Osteoblast (primary cell): ENCODE measurements around the gene UBE2Z. TPM values are rescaled to one million over a fixed set of nuclear protein-coding genes. Genes with fewer than 3 reads are reported as not detected.

Source experiments
- DNase-seq: peaks from one replicate; pipeline ENCODE4 v3.0.0; 2011; ENCODE audit warnings: low spot score, mixed read lengths; ENCODE audit not compliant: insufficient read length; ENCODE audit errors: missing footprints
- H2AFZ ChIP-seq: 2 replicates; pipeline ENCODE4 v1.6.0; 2011; ENCODE audit warnings: mild to moderate bottlenecking, low read length
- H3K27ac ChIP-seq: 2 replicates; pipeline ENCODE4 v1.5.1; 2011; ENCODE audit warnings: mild to moderate bottlenecking, low read depth, low read length, moderate library complexity
- H3K27me3 ChIP-seq: 2 replicates; pipeline ENCODE4 v1.6.0; 2012; ENCODE audit warnings: mild to moderate bottlenecking, control low read depth, inconsistent platforms, low read length, moderate library complexity; ENCODE audit not compliant: insufficient read depth
- H3K36me3 ChIP-seq: 2 replicates; pipeline ENCODE4 v1.5.1; 2011; ENCODE audit warnings: mild to moderate bottlenecking, low read length, control low read depth, moderate library complexity; ENCODE audit not compliant: insufficient read depth
- H3K4me1 ChIP-seq: 2 replicates; pipeline ENCODE4 v1.5.1; 2011; ENCODE audit warnings: mild to moderate bottlenecking, low read length, control low read depth, moderate library complexity; ENCODE audit not compliant: insufficient read depth
- H3K4me2 ChIP-seq: 2 replicates; pipeline ENCODE4 v1.6.0; 2011; ENCODE audit warnings: mild to moderate bottlenecking, low read length; ENCODE audit not compliant: insufficient read depth
- H3K4me3 ChIP-seq: fragments of 200-600 bp; sonication (generic); 3 replicates; pipeline ENCODE4 v1.5.1; 2012; ENCODE audit warnings: mild to moderate bottlenecking, low read length, inconsistent platforms; ENCODE audit not compliant: insufficient read depth
- H3K79me2 ChIP-seq: 2 replicates; pipeline ENCODE4 v1.6.0; 2012; ENCODE audit warnings: mild to moderate bottlenecking, low read length, control low read depth, inconsistent platforms; ENCODE audit not compliant: insufficient read depth
- H3K9me3 ChIP-seq: 2 replicates; pipeline ENCODE4 v1.5.1; 2011; ENCODE audit warnings: low read depth, low read length, control low read depth
- H4K20me1 ChIP-seq: 2 replicates; pipeline ENCODE4 v1.6.0; 2012; ENCODE audit warnings: mild to moderate bottlenecking, low read length, control low read depth; ENCODE audit not compliant: insufficient read depth
- CTCF ChIP-seq: IDR thresholded peaks from 2 replicates; pipeline ENCODE4 v1.5.1; 2011; ENCODE audit warnings: mild to moderate bottlenecking, low read depth, low read length, moderate library complexity; ENCODE audit errors: extremely low read depth
- total RNA-seq: library from RNA; depleted of rRNA; stranded (reverse); fragments of >200 nt; gene quantifications from 2 replicates; pipeline ENCODE4 v1.2.3, GENCODE V29; 2012

Gene UBE2Z
- total RNA-seq, 1 donor: 98.8 TPM

GRCh38 chr17:48925991-48926342 is 17.8 kb downstream of the UBE2Z start:
- no peaks in the 10 kb centered on the region for H3K9me3 ChIP-seq
- no peaks in the 10 kb centered on the region for H3K27me3 ChIP-seq
- H2AFZ ChIP-seq: no peak overlapping the region
- TF ChIP-seq CTCF: no peak
- peaks cover 94% of the 10 kb centered on the region for H3K36me3 ChIP-seq
- peaks cover 17% of the 10 kb centered on the region for H4K20me1 ChIP-seq
- DNase-seq: no peak
- no peak overlapping the region for H3K4me3 ChIP-seq
- H3K4me2 ChIP-seq: no peak overlapping the region
- peaks cover 4% of the 10 kb centered on the region for H3K4me1 ChIP-seq
- peaks cover 40% of the 10 kb centered on the region for H3K79me2 ChIP-seq
- H3K27ac ChIP-seq: no peak overlapping the region

GRCh38 chr17:48927978-48928745 is 20.0 kb downstream of the UBE2Z start:
- Histone ChIP-seq H3K4me2 (no peak overlapping the region), H3K27ac (no peak overlapping the region), H3K4me3 (no peak overlapping the region), H2AFZ (no peak overlapping the region), H3K79me2 (peaks cover 30% of the 10 kb centered on the region), H4K20me1 (peaks cover 17% of the 10 kb centered on the region), H3K4me1 (peaks cover 4% of the 10 kb centered on the region), H3K9me3 (no peaks in the 10 kb centered on the region), H3K27me3 (no peaks in the 10 kb centered on the region), H3K36me3 (peaks cover 93% of the 10 kb centered on the region)
- TF ChIP-seq CTCF: no peak
- no peak for DNase-seq

GRCh38 chr17:48928876-48929811 is 20.9 kb downstream of the UBE2Z start:
- Histone ChIP-seq H3K4me3 (no peak overlapping the region), H4K20me1 (peaks cover 17% of the 10 kb centered on the region), H3K79me2 (peaks cover 23% of the 10 kb centered on the region), H3K27ac (no peak overlapping the region), H2AFZ (no peak overlapping the region), H3K27me3 (no peaks in the 10 kb centered on the region), H3K36me3 (peaks cover 93% of the 10 kb centered on the region), H3K4me1 (peaks cover 4% of the 10 kb centered on the region), H3K4me2 (no peak overlapping the region), H3K9me3 (no peaks in the 10 kb centered on the region)
- no peak for TF ChIP-seq CTCF
- peak; percentile 66 for DNase-seq

- no peak overlapping the region for H3K4me3 ChIP-seq
- H3K36me3 ChIP-seq: peaks cover 91% of the 10 kb centered on the region
- no peak overlapping the region for H3K27ac ChIP-seq
- H3K9me3 ChIP-seq: no peaks in the 10 kb centered on the region
- DNase-seq: no peak
- no peak overlapping the region for H2AFZ ChIP-seq
- H3K4me2 ChIP-seq: no peak overlapping the region
- H3K4me1 ChIP-seq: peaks cover 4% of the 10 kb centered on the region
- TF ChIP-seq CTCF: no peak
- H3K27me3 ChIP-seq: no peaks in the 10 kb centered on the region
- peaks cover 22% of the 10 kb centered on the region for H3K79me2 ChIP-seq
- peaks cover 17% of the 10 kb centered on the region for H4K20me1 ChIP-seq
Observed at GRCh38 chr17:48929812-48930165, 21.6 kb downstream of the UBE2Z start.
